GM12875 (cell line): ENCODE results near the gene TTC8.
"Not testable (repeated sequence)": the region's sequence is repeated elsewhere in the genome, so short reads cannot be mapped to it uniquely, and the experiment has no call there.

Experiments used
- H3K4me3 ChIP-seq: one replicate; pipeline ENCODE4 v1.5.1; 2011; ENCODE audit warnings: low read depth, low read length, control low read depth
- CTCF ChIP-seq: IDR thresholded peaks from 2 replicates; pipeline ENCODE4 v1.5.1; 2011; ENCODE audit warnings: low read depth, mild to moderate bottlenecking, control low read depth, inconsistent platforms, low read length, moderate library complexity, borderline replicate concordance; ENCODE audit not compliant: insufficient read depth

Gene TTC8

GRCh38 chr14:88848571-88848970, 24.1 kb downstream of the TTC8 start:
- no peak overlapping the region for H3K4me3 ChIP-seq
- no peak for TF ChIP-seq CTCF

GRCh38 chr14:88849716-88850115, 25.3 kb downstream of the TTC8 start:
- no peak for TF ChIP-seq CTCF

GRCh38 chr14:88851587-88851986, 27.1 kb downstream of the TTC8 start:
- no peak overlapping the region for H3K4me3 ChIP-seq
- no peak for TF ChIP-seq CTCF

More at GRCh38 chr14:88849716-88850115, 25.3 kb downstream of the TTC8 start:
- no peak overlapping the region for H3K4me3 ChIP-seq

GRCh38 chr14:88852632-88853031, 28.2 kb downstream of the TTC8 start:
- TF ChIP-seq CTCF: no peak
- no peak overlapping the region for H3K4me3 ChIP-seq

GRCh38 chr14:88853129-88853528, 28.7 kb downstream of the TTC8 start:
- no peak for TF ChIP-seq CTCF

GRCh38 chr14:88856786-88857366, 32.4 kb downstream of the TTC8 start:
- no peak overlapping the region for H3K4me3 ChIP-seq
- no peak for TF ChIP-seq CTCF

More at GRCh38 chr14:88853129-88853528, 28.7 kb downstream of the TTC8 start:
- H3K4me3 ChIP-seq: no peak overlapping the region

GRCh38 chr14:88857861-88858260, 33.4 kb downstream of the TTC8 start:
- not testable (repeated sequence) for H3K4me3 ChIP-seq

GRCh38 chr14:88859118-88859517, 34.7 kb downstream of the TTC8 start:
- H3K4me3 ChIP-seq: not testable (repeated sequence)
